Astrocyte of the cerebellum (primary cell): Measurements from ENCODE around the gene TMCC3.

Experiments
- DNase-seq: peaks from one replicate; pipeline ENCODE4 v3.0.0-alpha.2; 2011; ENCODE audit warnings: low read depth
- H3K4me3 ChIP-seq: 2 replicates; pipeline ENCODE4 v1.5.1; 2011; ENCODE audit warnings: mild to moderate bottlenecking, low read depth, low read length, moderate library complexity
- in situ Hi-C: cut with HindIII; loops from 2 replicates; pipeline ENCODE4 v1.10.0; 2017; ENCODE audit warnings: low sequenced_read_pairs
- TF ChIP-seq, protein P1 (sequence below): IDR thresholded peaks from 2 replicates; pipeline ENCODE4 v1.5.1; 2012; ENCODE audit warnings: low read length, low read depth, moderate library complexity, mild to moderate bottlenecking; ENCODE audit errors: missing control alignments

TMCC3 gene

DNA sequence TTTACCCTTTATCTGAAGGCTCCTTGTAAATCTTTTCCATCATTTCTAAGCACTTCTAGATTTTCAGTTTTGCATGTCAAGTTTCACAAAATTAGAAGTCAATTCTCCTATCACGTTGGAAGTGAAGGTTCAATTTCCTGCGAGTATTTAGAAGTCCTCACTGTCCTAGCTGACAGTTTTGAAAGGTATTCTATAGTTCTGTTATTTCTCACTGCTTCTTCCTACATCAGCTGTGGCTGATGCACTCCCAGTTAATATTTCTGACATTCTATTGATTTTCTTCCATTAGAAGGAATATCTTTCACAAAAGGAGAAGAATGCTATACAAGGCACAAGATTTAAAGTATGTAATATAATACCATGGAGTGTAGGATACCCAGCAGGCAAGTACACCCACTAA is 15.8 kb upstream of the TMCC3 start:
- no peak overlapping the region for H3K4me3 ChIP-seq
- in situ Hi-C loops = loop anchor here (5.0 kb wide), 1 partner anchor 66 kb away; no protein-coding TSS in a partner anchor
- no peak for DNase-seq
- TF ChIP-seq, protein P1, sequence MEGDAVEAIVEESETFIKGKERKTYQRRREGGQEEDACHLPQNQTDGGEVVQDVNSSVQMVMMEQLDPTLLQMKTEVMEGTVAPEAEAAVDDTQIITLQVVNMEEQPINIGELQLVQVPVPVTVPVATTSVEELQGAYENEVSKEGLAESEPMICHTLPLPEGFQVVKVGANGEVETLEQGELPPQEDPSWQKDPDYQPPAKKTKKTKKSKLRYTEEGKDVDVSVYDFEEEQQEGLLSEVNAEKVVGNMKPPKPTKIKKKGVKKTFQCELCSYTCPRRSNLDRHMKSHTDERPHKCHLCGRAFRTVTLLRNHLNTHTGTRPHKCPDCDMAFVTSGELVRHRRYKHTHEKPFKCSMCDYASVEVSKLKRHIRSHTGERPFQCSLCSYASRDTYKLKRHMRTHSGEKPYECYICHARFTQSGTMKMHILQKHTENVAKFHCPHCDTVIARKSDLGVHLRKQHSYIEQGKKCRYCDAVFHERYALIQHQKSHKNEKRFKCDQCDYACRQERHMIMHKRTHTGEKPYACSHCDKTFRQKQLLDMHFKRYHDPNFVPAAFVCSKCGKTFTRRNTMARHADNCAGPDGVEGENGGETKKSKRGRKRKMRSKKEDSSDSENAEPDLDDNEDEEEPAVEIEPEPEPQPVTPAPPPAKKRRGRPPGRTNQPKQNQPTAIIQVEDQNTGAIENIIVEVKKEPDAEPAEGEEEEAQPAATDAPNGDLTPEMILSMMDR = no peak

DNA sequence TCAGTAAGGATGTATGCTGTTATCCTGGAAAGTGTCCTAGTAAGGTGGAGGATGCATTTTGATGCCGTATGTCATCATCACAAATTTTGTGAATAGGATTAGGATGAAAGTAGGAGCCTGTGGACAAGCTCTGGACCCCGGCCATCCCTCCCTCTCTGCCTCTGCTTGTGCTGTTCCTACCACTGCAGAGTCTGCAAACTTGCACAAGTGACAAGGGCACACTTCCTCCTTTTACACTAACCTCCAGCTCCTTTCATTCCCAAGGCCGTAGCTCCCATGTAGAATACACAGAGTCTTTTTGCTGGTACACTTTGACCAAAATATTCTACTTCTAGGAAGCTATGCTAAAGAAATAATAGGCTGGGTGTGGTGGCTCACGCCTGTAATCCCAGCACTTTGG is 13.3 kb upstream of the TMCC3 start:
- TF ChIP-seq, protein P1 = no peak
- in situ Hi-C loops = no loop called here
- DNase-seq = no peak

DNA sequence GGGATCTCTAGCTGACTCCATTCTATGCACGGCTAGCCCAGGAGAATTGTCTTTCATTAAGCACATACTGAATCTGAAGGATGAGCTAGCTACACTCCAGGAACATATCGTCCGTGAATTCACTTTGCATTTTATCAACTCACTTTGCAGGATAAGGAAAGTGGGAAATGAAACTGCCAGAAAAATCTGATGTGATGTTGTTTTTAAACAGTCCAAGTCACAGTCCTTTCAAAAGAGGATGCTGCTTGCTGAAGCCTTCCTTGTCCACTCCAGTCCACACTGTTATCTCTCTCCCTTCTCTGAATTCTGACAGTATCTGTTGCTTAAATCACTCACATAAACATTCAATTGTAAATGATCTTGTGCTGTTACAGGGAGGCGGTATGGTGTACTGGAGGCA is 12.7 kb upstream of the TMCC3 start:
- no peak for DNase-seq
- no peak overlapping the region for H3K4me3 ChIP-seq
- TF ChIP-seq, protein P1 = no peak
- in situ Hi-C loops = no loop called here

More for the DNA sequence above, 13.3 kb upstream of the TMCC3 start:
- H3K4me3 ChIP-seq = no peak overlapping the region

DNA sequence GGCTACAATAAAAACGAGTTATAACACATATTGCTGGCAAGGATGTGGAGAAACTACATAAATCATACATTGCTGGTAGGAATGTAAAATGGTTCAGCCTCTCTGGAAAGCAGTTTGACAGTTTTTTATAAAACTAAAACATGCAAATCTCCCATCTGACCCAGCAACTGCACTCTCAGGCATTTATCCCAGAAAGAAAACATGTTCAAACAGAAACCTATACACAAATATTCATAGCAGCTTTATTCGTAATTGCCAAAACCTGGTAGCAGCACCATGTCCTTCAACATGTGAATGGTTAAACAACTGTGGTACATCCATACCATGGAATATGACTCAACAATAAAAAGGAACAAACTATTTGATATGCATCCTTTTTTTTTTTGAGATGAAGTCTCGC is 10.1 kb upstream of the TMCC3 start:
- no peak for DNase-seq
- no peak overlapping the region for H3K4me3 ChIP-seq
- TF ChIP-seq, protein P1 = no peak
- in situ Hi-C loops = no loop called here

DNA sequence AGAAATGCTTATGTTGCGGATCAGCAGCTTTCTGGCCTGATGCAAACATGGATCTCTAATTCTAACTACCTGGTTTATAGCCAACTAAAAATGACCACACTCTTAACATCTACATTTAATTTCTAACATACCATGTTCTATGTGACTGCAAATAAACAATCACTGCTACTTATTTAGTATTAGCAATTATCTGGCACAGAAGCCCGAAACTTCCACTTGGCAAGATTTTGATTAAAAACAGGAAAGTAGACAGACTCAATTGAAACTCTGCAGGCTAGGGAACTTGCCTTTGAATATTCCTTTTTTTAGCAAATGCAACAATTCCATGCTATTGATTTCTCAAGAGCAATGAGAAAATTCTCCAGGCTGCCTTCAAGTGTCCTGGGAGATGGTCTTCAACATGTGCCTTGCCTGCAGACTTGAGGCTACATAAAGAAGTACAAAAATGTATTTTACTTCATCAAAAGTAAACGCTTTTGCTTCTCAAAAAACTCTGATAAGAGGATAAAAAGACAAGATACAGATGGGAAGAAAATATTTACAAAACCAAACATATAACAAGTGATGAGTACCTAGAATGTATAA is 9.1 kb upstream of the TMCC3 start:
- TF ChIP-seq, protein P1 = no peak
- DNase-seq = no peak
- in situ Hi-C loops = no loop called here
- H3K4me3 ChIP-seq = no peak overlapping the region

DNA sequence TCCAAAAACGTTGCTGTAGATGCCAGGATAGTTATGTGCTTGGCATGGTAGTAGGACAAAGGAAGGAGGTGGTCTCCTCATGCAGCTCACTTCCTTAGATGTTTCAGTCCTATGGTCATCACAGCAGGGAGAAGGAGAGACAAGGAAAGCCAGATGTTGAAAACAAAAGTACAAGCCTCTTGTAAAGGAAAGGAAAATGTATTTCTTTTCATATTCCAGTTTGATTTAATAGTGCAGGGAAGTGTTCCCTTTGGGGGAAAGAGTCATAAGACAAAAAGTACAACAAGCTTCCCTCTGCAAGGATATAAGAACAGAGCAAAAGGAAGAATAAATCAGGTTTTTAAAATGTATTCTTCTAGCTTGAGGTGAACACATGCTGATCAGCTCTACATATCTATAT is 8.6 kb upstream of the TMCC3 start:
- TF ChIP-seq, protein P1 = no peak
- in situ Hi-C loops = no loop called here
- H3K4me3 ChIP-seq = no peak overlapping the region
- no peak for DNase-seq
